H9 (cell line): ENCODE measurements around the gene CCSER1. TPM values are rescaled to one million over a fixed set of nuclear protein-coding genes. Genes with fewer than 3 reads are reported as not detected.

Experiments
- DNase-seq: peaks from one replicate; pipeline ENCODE4 v3.0.0-alpha.2; 2017
- H2AFZ ChIP-seq: one replicate; pipeline ENCODE4 v1.6.1; 2013; ENCODE audit warnings: mild to moderate bottlenecking, low read length, control low read depth, moderate library complexity
- H2AK5ac ChIP-seq: 2 replicates; pipeline ENCODE4 v1.6.1; 2013; ENCODE audit warnings: low read length, control low read depth, mixed read lengths; ENCODE audit not compliant: insufficient read length
- H2BK120ac ChIP-seq: one replicate; pipeline ENCODE4 v1.6.1; 2013; ENCODE audit warnings: low read depth, mild to moderate bottlenecking, low read length, control low read depth, inconsistent platforms; ENCODE audit not compliant: poor library complexity, severe bottlenecking
- H2BK12ac ChIP-seq: 2 replicates; pipeline ENCODE4 v1.6.1; 2013; ENCODE audit warnings: low read length, control low read depth, mixed read lengths, low read depth; ENCODE audit not compliant: insufficient read length
- H2BK15ac ChIP-seq: 2 replicates; pipeline ENCODE4 v1.6.1; 2013; ENCODE audit warnings: low read depth, low read length, control low read depth
- H2BK20ac ChIP-seq: one replicate; pipeline ENCODE4 v1.6.1; 2013; ENCODE audit warnings: low read depth, mild to moderate bottlenecking, low read length, control low read depth, inconsistent platforms; ENCODE audit not compliant: poor library complexity, severe bottlenecking
- H2BK5ac ChIP-seq: 2 replicates; pipeline ENCODE4 v1.6.1; 2013; ENCODE audit warnings: low read length, control low read depth, mixed read lengths; ENCODE audit not compliant: insufficient read length
- H3K14ac ChIP-seq: 2 replicates; pipeline ENCODE4 v1.6.1; 2013; ENCODE audit warnings: low read length, control low read depth; ENCODE audit not compliant: insufficient read depth
- H3K18ac ChIP-seq: 2 replicates; pipeline ENCODE4 v1.6.1; 2013; ENCODE audit warnings: low read depth, mild to moderate bottlenecking, mixed read lengths, low read length, control low read depth; ENCODE audit not compliant: insufficient read length
- H3K23ac ChIP-seq: 2 replicates; pipeline ENCODE4 v1.6.1; 2013; ENCODE audit warnings: low read length, control low read depth, mixed read lengths, low read depth; ENCODE audit not compliant: insufficient read length
- H3K23me2 ChIP-seq: 2 replicates; pipeline ENCODE4 v1.6.1; 2013; ENCODE audit warnings: low read depth, mild to moderate bottlenecking, mixed read lengths, low read length, control low read depth; ENCODE audit not compliant: insufficient read length, poor library complexity, severe bottlenecking
- H3K27ac ChIP-seq: 2 replicates; pipeline ENCODE4 v1.5.1; 2013; ENCODE audit warnings: low read length, control low read depth, mixed read lengths, low read depth; ENCODE audit not compliant: insufficient read length
- H3K27me3 ChIP-seq: 2 replicates; pipeline ENCODE4 v1.6.1; 2013; ENCODE audit warnings: low read length, control low read depth, inconsistent platforms; ENCODE audit not compliant: insufficient read depth
- H3K4ac ChIP-seq: 2 replicates; pipeline ENCODE4 v1.6.1; 2013; ENCODE audit warnings: low read depth, mild to moderate bottlenecking, control low read depth, inconsistent platforms, low read length, moderate library complexity
- H3K4me1 ChIP-seq: 2 replicates; pipeline ENCODE4 v1.6.1; 2013; ENCODE audit warnings: low read length, control low read depth, inconsistent platforms; ENCODE audit not compliant: insufficient read depth
- H3K4me2 ChIP-seq: 2 replicates; pipeline ENCODE4 v1.6.1; 2013; ENCODE audit warnings: low read length, control low read depth, mixed read lengths; ENCODE audit not compliant: insufficient read length, insufficient read depth
- H3K56ac ChIP-seq: 2 replicates; pipeline ENCODE4 v1.6.1; 2013; ENCODE audit warnings: low read depth, mild to moderate bottlenecking, mixed read lengths, low read length, control low read depth; ENCODE audit not compliant: insufficient read length
- H3K79me1 ChIP-seq: 2 replicates; pipeline ENCODE4 v1.6.1; 2013; ENCODE audit warnings: low read depth, mild to moderate bottlenecking, moderate library complexity, low read length, control low read depth, inconsistent platforms; ENCODE audit not compliant: insufficient read depth, poor library complexity, severe bottlenecking
- H3K79me2 ChIP-seq: 2 replicates; pipeline ENCODE4 v1.6.1; 2013; ENCODE audit warnings: low read length, control low read depth, inconsistent platforms; ENCODE audit not compliant: insufficient read depth
- H3K9ac ChIP-seq: 2 replicates; pipeline ENCODE4 v1.6.1; 2013; ENCODE audit warnings: low read length, control low read depth, mixed read lengths; ENCODE audit not compliant: insufficient read length; ENCODE audit errors: extremely low read depth
- H3K9me3 ChIP-seq: one replicate; pipeline ENCODE4 v1.6.1; 2013; ENCODE audit warnings: low read depth, low read length, inconsistent platforms; ENCODE audit not compliant: control insufficient read depth
- H3T11ph ChIP-seq: one replicate; pipeline ENCODE4 v1.6.1; 2013; ENCODE audit warnings: mild to moderate bottlenecking, low read length, control low read depth, inconsistent platforms
- H4K20me1 ChIP-seq: one replicate; pipeline ENCODE4 v1.6.1; 2013; ENCODE audit not compliant: control insufficient read depth, insufficient read length, insufficient read depth
- H4K5ac ChIP-seq: 2 replicates; pipeline ENCODE4 v1.6.1; 2013; ENCODE audit warnings: low read depth, mild to moderate bottlenecking, mixed read lengths, low read length, control low read depth; ENCODE audit not compliant: insufficient read length
- H4K8ac ChIP-seq: replicated peaks from 2 replicates; pipeline ENCODE4 v1.6.1; 2013; ENCODE audit warnings: low read length, control low read depth, mixed read lengths, low read depth; ENCODE audit not compliant: insufficient read length
- H4K91ac ChIP-seq: 2 replicates; pipeline ENCODE4 v1.6.1; 2013; ENCODE audit warnings: low read depth, mild to moderate bottlenecking, moderate library complexity, mixed read lengths, low read length, control low read depth; ENCODE audit not compliant: insufficient read length
- H3K27ac Mint-ChIP-seq, 3 experiments: 2 replicates in 2 of 3; 3 replicates in 1 of 3; pipeline ENCODE4 v1.8.0; 2020 to 2021; ENCODE audit warnings: mixed read lengths in 3 of 3, mild to moderate bottlenecking in 1 of 3, moderate library complexity in 1 of 3
- H3K27me3 Mint-ChIP-seq: 2 replicates; pipeline ENCODE4 v1.8.0; 2021; ENCODE audit warnings: low read depth, mild to moderate bottlenecking, moderate library complexity, mixed read lengths
- H3K36me3 Mint-ChIP-seq, 3 experiments: 2 replicates in 2 of 3; 3 replicates in 1 of 3; pipeline ENCODE4 v1.8.0; 2020 to 2021; ENCODE audit warnings: low read depth in 3 of 3, mixed read lengths in 3 of 3; ENCODE audit not compliant: insufficient read depth in 1 of 3
- H3K4me1 Mint-ChIP-seq, 2 experiments: 2 replicates each; pipeline ENCODE4 v1.8.0; 2020; ENCODE audit warnings: mixed read lengths in 2 of 2
- H3K4me3 Mint-ChIP-seq, 2 experiments: 2 replicates in 1 of 2; 3 replicates in 1 of 2; pipeline ENCODE4 v1.8.0; 2020 to 2021; ENCODE audit warnings: mild to moderate bottlenecking in 2 of 2, mixed read lengths in 2 of 2, moderate library complexity in 1 of 2
- H3K9me3 Mint-ChIP-seq, 2 experiments: 2 replicates in 1 of 2; 3 replicates in 1 of 2; pipeline ENCODE4 v1.8.0; 2020; ENCODE audit warnings: mild to moderate bottlenecking in 2 of 2, mixed read lengths in 2 of 2, moderate library complexity in 1 of 2
- CTCF ChIP-seq: fragments of 200-600 bp; sonication (generic); conservative IDR thresholded peaks from 3 replicates; pipeline ENCODE4 v1.8.0; 2021; ENCODE audit warnings: antibody characterized with exemption, mild to moderate bottlenecking
- WGBS: extraction: QIAGEN DNeasy Blood & Tissue Kit; methylation state at CpG from one replicate; pipeline ENCODE4 v1.1.7; 2013; ENCODE audit warnings: missing lambda C conversion rate, low lambda C conversion rate, mixed read lengths; ENCODE audit not compliant: insufficient read length; ENCODE audit errors: extremely low coverage; 5-methylcytosine and 5-hydroxymethylcytosine counted together
- total RNA-seq: library from RNA; stranded (reverse); gene quantifications from 2 replicates; pipeline ENCODE4 v1.2.1, GENCODE V29; 2021

CCSER1 gene
- total RNA-seq, 1 experiment from 2014 or later: 0.37 TPM

GRCh38 chr4:90443231-90443630 lies 316.0 kb downstream of the CCSER1 start:
- DNase-seq: no peak
- Histone ChIP-seq H2BK120ac (no peak overlapping the region), H3K27me3 (no peaks in the 10 kb centered on the region), H4K8ac (no peak overlapping the region), H3K9ac (no peak overlapping the region), H3K23me2 (no peaks in the 10 kb centered on the region), H2BK15ac (no peak overlapping the region), H2BK5ac (no peak overlapping the region), H4K5ac (no peak overlapping the region), H3K79me2 (no peaks in the 10 kb centered on the region), H4K20me1 (no peaks in the 10 kb centered on the region), H3K9me3 (no peaks in the 10 kb centered on the region), H3K23ac (no peak overlapping the region), H3K18ac (no peak overlapping the region), H3K14ac (no peak overlapping the region), H3K27ac (no peak overlapping the region), H4K91ac (no peak overlapping the region), H2AK5ac (no peak overlapping the region), H2BK12ac (no peak overlapping the region), H3T11ph (no peak overlapping the region), H2AFZ (no peak overlapping the region), H2BK20ac (no peak overlapping the region), H3K56ac (no peak overlapping the region), H3K4me2 (no peak overlapping the region), H3K79me1 (no peaks in the 10 kb centered on the region), H3K4ac (no peak overlapping the region), H3K4me1 (no peaks in the 10 kb centered on the region)
- Mint-ChIP-seq H3K36me3 (no peaks in the 10 kb centered on the region), H3K4me1 (no peaks in the 10 kb centered on the region), H3K27ac (no peak overlapping the region), H3K27me3 (no peaks in the 10 kb centered on the region), H3K9me3 (no peaks in the 10 kb centered on the region), H3K4me3 (no peak overlapping the region)
- TF ChIP-seq CTCF: no peak
- WGBS: no CpG with 5 or more reads among the region's 1 CpG
